KMS-11 (cell line): ENCODE measurements around the gene ACO2.
A peak's percentile ranks its signal among the peaks of the same experiment; 100 is the strongest.
"Not testable (repeated sequence)": the region's sequence is repeated elsewhere in the genome, so short reads cannot be mapped to it uniquely, and the experiment has no call there.

Experiments used
- H2AFZ ChIP-seq: fragments of 200-600 bp; sonication (generic); 2 replicates; pipeline ENCODE4 v1.6.1; 2016; ENCODE audit warnings: antibody characterized with exemption, mixed run types, low read depth
- H3K27ac ChIP-seq: fragments of 200-600 bp; sonication (generic); 2 replicates; pipeline ENCODE4 v1.6.1; 2016; ENCODE audit warnings: mild to moderate bottlenecking, mixed run types
- H3K27me3 ChIP-seq: fragments of 200-600 bp; sonication (generic); 2 replicates; pipeline ENCODE4 v1.6.1; 2017; ENCODE audit warnings: mild to moderate bottlenecking, low read depth, mixed run types, moderate library complexity; ENCODE audit not compliant: insufficient read depth
- H3K36me3 ChIP-seq: fragments of 200-600 bp; sonication (generic); 2 replicates; pipeline ENCODE4 v1.6.1; 2017; ENCODE audit warnings: mild to moderate bottlenecking, mixed run types; ENCODE audit not compliant: insufficient read depth
- H3K4me1 ChIP-seq: fragments of 200-600 bp; sonication (generic); 2 replicates; pipeline ENCODE4 v1.6.1; 2016; ENCODE audit warnings: mild to moderate bottlenecking, low read depth, mixed run types; ENCODE audit not compliant: poor library complexity, severe bottlenecking
- H3K4me2 ChIP-seq: fragments of 200-600 bp; sonication (generic); 2 replicates; pipeline ENCODE4 v1.7.0; 2016; ENCODE audit warnings: mild to moderate bottlenecking, mixed run types
- H3K4me3 ChIP-seq: fragments of 200-600 bp; sonication (generic); IDR thresholded peaks from 2 replicates; pipeline ENCODE4 v1.6.1; 2017; ENCODE audit warnings: low read depth, low read length, mixed read lengths; ENCODE audit not compliant: insufficient read depth
- H3K79me2 ChIP-seq: fragments of 200-600 bp; sonication (generic); 2 replicates; pipeline ENCODE4 v1.6.1; 2016; ENCODE audit warnings: low read depth, mixed run types; ENCODE audit not compliant: insufficient read depth
- H3K9ac ChIP-seq: fragments of 200-600 bp; sonication (generic); 2 replicates; pipeline ENCODE4 v1.6.1; 2016; ENCODE audit warnings: mild to moderate bottlenecking, mixed run types
- H4K20me1 ChIP-seq: fragments of 200-600 bp; sonication (generic); 2 replicates; pipeline ENCODE4 v1.6.1; 2016; ENCODE audit warnings: mild to moderate bottlenecking, mixed run types; ENCODE audit not compliant: insufficient read depth
- TF ChIP-seq, protein P1 (sequence below): fragments of 200-600 bp; sonication (generic); conservative IDR thresholded peaks from 2 replicates; pipeline ENCODE4 v1.6.1; 2017; ENCODE audit warnings: low read depth, mild to moderate bottlenecking, antibody characterized with exemption, low read length, moderate library complexity, mixed read lengths

ACO2 gene

DNA sequence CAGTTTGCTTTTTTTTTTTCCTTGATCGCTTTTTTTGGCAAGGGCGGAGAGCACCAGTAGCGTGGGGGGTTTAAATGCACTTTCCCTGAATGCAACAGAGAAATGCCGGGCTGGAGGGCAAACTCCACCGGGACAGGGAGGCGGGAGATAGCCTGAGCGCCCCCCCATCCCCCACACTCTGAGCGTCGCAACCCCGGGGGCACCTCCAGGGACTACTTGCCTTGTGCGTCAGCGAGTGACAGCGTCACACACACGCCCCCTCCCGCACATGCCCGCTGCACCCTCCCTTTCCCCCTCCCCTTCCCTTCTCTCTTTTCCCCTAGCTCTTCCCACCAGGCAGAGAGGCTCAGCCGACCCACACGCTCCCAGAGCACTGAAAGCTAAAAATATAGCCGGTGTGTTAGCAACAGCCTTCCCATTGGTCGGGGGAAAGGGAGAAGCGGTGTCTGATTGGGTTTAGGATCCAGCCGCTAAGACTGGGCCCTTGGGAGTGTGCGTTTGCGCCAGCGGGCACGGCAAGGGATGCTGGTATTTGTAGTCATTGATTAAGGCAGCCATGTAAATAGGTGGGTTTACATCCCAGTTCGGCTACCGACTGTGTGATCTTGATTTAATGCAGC lies 20.6 kb upstream of the ACO2 start:
- peak overlapping the region; percentile 99 for H3K9ac ChIP-seq
- no peak overlapping the region for H3K4me3 ChIP-seq
- H3K27ac ChIP-seq = peak overlapping the region; percentile 97
- TF ChIP-seq, protein P1, sequence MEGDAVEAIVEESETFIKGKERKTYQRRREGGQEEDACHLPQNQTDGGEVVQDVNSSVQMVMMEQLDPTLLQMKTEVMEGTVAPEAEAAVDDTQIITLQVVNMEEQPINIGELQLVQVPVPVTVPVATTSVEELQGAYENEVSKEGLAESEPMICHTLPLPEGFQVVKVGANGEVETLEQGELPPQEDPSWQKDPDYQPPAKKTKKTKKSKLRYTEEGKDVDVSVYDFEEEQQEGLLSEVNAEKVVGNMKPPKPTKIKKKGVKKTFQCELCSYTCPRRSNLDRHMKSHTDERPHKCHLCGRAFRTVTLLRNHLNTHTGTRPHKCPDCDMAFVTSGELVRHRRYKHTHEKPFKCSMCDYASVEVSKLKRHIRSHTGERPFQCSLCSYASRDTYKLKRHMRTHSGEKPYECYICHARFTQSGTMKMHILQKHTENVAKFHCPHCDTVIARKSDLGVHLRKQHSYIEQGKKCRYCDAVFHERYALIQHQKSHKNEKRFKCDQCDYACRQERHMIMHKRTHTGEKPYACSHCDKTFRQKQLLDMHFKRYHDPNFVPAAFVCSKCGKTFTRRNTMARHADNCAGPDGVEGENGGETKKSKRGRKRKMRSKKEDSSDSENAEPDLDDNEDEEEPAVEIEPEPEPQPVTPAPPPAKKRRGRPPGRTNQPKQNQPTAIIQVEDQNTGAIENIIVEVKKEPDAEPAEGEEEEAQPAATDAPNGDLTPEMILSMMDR = no peak
- peak overlapping the region; percentile 90 for H3K4me2 ChIP-seq
- peaks cover 15% of the 10 kb centered on the region for H3K4me1 ChIP-seq
- H2AFZ ChIP-seq = peak overlapping the region; percentile 59
- no peaks in the 10 kb centered on the region for H4K20me1 ChIP-seq
- H3K27me3 ChIP-seq = no peaks in the 10 kb centered on the region
- no peaks in the 10 kb centered on the region for H3K36me3 ChIP-seq
- H3K79me2 ChIP-seq = peaks cover 40% of the 10 kb centered on the region

DNA sequence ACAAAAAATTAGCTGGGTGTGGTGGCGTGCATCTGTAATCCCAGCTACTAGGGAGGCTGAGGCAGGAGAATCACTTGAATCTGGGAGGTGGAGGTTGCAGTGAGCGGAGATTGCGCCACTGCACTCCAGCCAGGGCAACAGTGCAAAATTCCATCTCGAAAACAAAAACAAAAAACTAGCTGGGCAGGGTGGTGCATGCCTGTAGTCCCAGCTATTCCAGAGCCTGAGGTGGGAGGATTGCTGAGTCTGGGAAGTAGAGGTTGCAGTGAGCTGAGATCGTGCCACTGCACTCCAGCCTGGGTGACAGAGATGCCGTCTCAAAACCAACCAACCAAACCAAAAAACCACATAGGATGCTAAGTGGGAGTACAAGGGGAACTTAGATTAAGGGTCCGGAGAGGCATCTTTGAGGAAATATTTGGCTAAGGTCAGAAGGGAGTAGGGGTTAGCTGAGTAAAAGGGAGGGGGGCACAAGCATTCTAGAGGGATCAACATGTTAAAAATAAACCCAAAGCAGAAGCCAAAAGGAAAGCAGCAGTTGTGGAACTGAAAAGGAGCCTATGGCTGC lies 10.7 kb upstream of the ACO2 start:
- Histone ChIP-seq H3K27ac (no peak overlapping the region), H3K36me3 (no peaks in the 10 kb centered on the region; the same call in 1 of the 2 replicates)

DNA sequence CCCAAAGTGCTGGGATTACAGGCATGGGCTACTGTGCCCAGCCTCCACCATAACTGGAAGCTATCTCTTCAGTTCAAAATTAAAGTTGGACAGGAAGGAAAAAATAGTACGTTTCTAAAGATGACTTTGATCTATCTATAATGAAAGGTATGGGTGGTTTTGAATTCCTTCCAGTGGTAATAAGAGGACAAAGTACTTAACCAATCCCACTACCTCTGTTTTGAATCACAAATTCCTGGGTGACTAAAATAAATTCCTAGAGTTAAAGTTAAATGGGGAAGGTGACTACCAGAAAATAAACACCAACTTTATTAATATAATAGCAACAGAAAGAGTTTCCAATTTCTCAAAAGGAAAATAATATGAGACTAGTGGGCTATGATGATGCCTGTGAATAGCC lies 9.5 kb upstream of the ACO2 start:
- no peak overlapping the region for H3K27ac ChIP-seq
- H3K4me1 ChIP-seq = no peaks in the 10 kb centered on the region
- H3K4me3 ChIP-seq = no peak overlapping the region
- TF ChIP-seq, protein P1 = no peak
- H2AFZ ChIP-seq = no peak overlapping the region
- H3K9ac ChIP-seq = no peak overlapping the region
- peaks cover 6% of the 10 kb centered on the region; the same call in 1 of the 2 replicates for H3K79me2 ChIP-seq
- H3K27me3 ChIP-seq = no peaks in the 10 kb centered on the region
- no peaks in the 10 kb centered on the region; the same call in 1 of the 2 replicates for H3K36me3 ChIP-seq
- H3K4me2 ChIP-seq = no peak overlapping the region
- no peaks in the 10 kb centered on the region for H4K20me1 ChIP-seq

More for the DNA sequence above, 10.7 kb upstream of the ACO2 start:
- H3K9ac ChIP-seq = no peak overlapping the region
- H3K27me3 ChIP-seq = no peaks in the 10 kb centered on the region
- no peak overlapping the region for H3K4me2 ChIP-seq
- H3K4me1 ChIP-seq = no peaks in the 10 kb centered on the region
- TF ChIP-seq, protein P1 = no peak
- peaks cover 6% of the 10 kb centered on the region; the same call in 1 of the 2 replicates for H3K79me2 ChIP-seq
- no peak overlapping the region for H2AFZ ChIP-seq
- H3K4me3 ChIP-seq = no peak overlapping the region
- no peaks in the 10 kb centered on the region for H4K20me1 ChIP-seq

DNA sequence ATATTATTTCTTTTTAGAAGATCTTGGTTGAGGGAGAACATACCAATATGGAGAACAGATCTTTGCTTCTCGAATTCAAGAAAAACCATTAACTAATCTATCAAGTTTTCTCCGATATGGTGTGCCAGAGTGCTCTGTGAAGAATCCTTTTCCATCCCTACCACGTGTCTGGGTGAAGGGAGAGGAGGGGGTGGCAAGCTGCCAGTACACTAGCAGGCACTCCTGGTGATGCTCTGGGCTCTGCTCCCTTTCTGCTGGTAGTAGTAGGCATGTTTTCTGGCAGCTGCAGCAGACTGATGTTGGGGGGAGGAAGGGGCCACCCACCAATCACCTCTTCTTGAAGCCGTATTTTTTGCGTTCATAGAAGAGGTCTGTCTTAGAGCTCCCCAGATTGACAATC lies 8.8 kb upstream of the ACO2 start:
- not testable (repeated sequence) for H3K79me2 ChIP-seq, H3K27ac ChIP-seq, H4K20me1 ChIP-seq, H3K36me3 ChIP-seq, H3K4me3 ChIP-seq, H2AFZ ChIP-seq, H3K27me3 ChIP-seq, H3K4me1 ChIP-seq, H3K4me2 ChIP-seq, H3K9ac ChIP-seq

DNA sequence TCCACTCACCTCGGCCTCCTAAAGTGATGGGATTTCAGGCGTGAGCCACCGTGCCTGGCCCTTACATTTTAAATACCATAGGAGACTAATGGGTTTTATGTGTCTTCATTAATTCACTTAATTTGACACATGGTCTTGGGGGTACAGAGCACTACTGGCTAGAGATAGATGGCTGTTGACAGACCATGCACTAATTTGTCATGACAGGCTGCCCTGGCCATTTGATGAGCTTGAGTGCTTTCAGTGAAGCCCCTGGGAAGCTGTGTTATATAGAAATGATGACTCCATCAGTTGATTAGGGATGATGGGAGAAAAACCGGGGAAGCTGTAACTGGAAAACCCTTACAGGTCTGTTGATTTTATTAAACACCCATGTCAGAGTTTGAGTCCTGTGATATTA lies 7.0 kb upstream of the ACO2 start:
- TF ChIP-seq, protein P1 = no peak
- Histone ChIP-seq H3K4me3 (no peak overlapping the region), H3K36me3 (peaks cover 8% of the 10 kb centered on the region; the same call in 1 of the 2 replicates), H3K9ac (no peak overlapping the region), H3K4me2 (no peak overlapping the region), H4K20me1 (no peaks in the 10 kb centered on the region), H3K79me2 (peaks cover 15% of the 10 kb centered on the region; the same call in 1 of the 2 replicates), H3K27me3 (no peaks in the 10 kb centered on the region), H3K4me1 (peaks cover 11% of the 10 kb centered on the region), H3K27ac (no peak overlapping the region), H2AFZ (no peak overlapping the region)
